H1 (cell line): ENCODE measurements around the gene ASTN2. TPM values are rescaled to one million over a fixed set of nuclear protein-coding genes. Genes with fewer than 3 reads are reported as not detected.

Source experiments
- CTCF ChIA-PET: fragments of 300-600 bp; sonication (Branson Sonifier 250); formaldehyde crosslinking; loops from one replicate; lab custom pipeline; 2021; ENCODE audit not compliant: partially characterized antibody; lab: Charles Lee
- POLR2A ChIA-PET: fragments of 300-600 bp; sonication (Branson Sonifier 250); formaldehyde crosslinking; loops from one replicate; lab custom pipeline; 2021; ENCODE audit warnings: inconsistent platforms; ENCODE audit not compliant: partially characterized antibody; lab: Charles Lee
- DNase-seq, 2 experiments: peaks; one replicate each; pipeline versions ENCODE4 v3.0.0 to v3.0.0-alpha.2; 2010 to 2022; ENCODE audit warnings: low spot score in 2 of 2, low read depth in 1 of 2, mixed read lengths in 1 of 2
- FAIRE-seq: peaks from 2 replicates; lab custom pipeline; 2011; peaks lifted over from hg19 to GRCh38; lab: Jason Lieb, UNC
- H2AFZ ChIP-seq: 2 replicates; pipeline ENCODE4 v1.8.1; 2012; ENCODE audit warnings: low read length, inconsistent platforms
- H2AK5ac ChIP-seq: 2 replicates; pipeline ENCODE4 v1.6.1; 2013; ENCODE audit warnings: low read depth, low read length
- H2BK120ac ChIP-seq: replicated peaks from 2 replicates; pipeline ENCODE3; 2013; ENCODE audit warnings: low read depth, low read length, inconsistent platforms
- H2BK12ac ChIP-seq: 2 replicates; pipeline ENCODE4 v1.6.1; 2013; ENCODE audit warnings: low read depth, low read length
- H2BK15ac ChIP-seq: 2 replicates; pipeline ENCODE4 v1.6.1; 2013; ENCODE audit warnings: low read length
- H2BK20ac ChIP-seq: 2 replicates; pipeline ENCODE4 v1.6.1; 2013; ENCODE audit warnings: low read length
- H2BK5ac ChIP-seq: 2 replicates; pipeline ENCODE4 v1.6.1; 2013; ENCODE audit warnings: low read depth, low read length
- H3K14ac ChIP-seq: 2 replicates; pipeline ENCODE4 v1.6.1; 2013; ENCODE audit warnings: inconsistent platforms; ENCODE audit not compliant: insufficient read length
- H3K18ac ChIP-seq: 2 replicates; pipeline ENCODE4 v1.6.1; 2013; ENCODE audit warnings: low read length; ENCODE audit errors: extremely low read depth
- H3K23ac ChIP-seq: 2 replicates; pipeline ENCODE4 v1.6.1; 2013; ENCODE audit warnings: inconsistent platforms; ENCODE audit not compliant: insufficient read length
- H3K23me2 ChIP-seq: 2 replicates; pipeline ENCODE4 v1.6.1; 2013; ENCODE audit warnings: low read depth, low read length
- H3K27ac ChIP-seq: 2 replicates; pipeline ENCODE4 v1.6.1; 2011; ENCODE audit warnings: low read depth, low read length, inconsistent platforms
- H3K27me3 ChIP-seq, 4 experiments: replicated peaks in 1 of 4; 1 replicate in 1 of 4; 2 replicates in 3 of 4; pipeline versions ENCODE4 v1.6.1 to v1.8.1; 2011 to 2013; ENCODE audit warnings: low read length in 3 of 4, mild to moderate bottlenecking in 3 of 4, inconsistent platforms in 2 of 4, mixed read lengths in 2 of 4, moderate library complexity in 1 of 4; ENCODE audit not compliant: control insufficient read depth in 3 of 4, insufficient read depth in 3 of 4; ENCODE audit errors: extremely low read depth in 1 of 4
- H3K36me3 ChIP-seq, 4 experiments: 2 replicates each; pipeline versions ENCODE4 v1.6.1 to v1.8.1; 2011 to 2013; ENCODE audit warnings: mild to moderate bottlenecking in 4 of 4, low read length in 3 of 4, moderate library complexity in 2 of 4, control low read depth in 1 of 4, inconsistent platforms in 1 of 4; ENCODE audit not compliant: insufficient read depth in 4 of 4, control insufficient read depth in 2 of 4
- H3K4ac ChIP-seq: replicated peaks from 2 replicates; pipeline ENCODE3; 2013; ENCODE audit warnings: low read length, low read depth, mixed read lengths, inconsistent platforms; ENCODE audit not compliant: insufficient read length
- H3K4me1 ChIP-seq, 4 experiments: replicated peaks in 1 of 4; 1 replicate in 1 of 4; 2 replicates in 3 of 4; pipeline versions ENCODE4 v1.6.1 to v1.8.1; 2011 to 2013; ENCODE audit warnings: low read length in 3 of 4, inconsistent platforms in 2 of 4, mixed read lengths in 1 of 4; ENCODE audit not compliant: insufficient read depth in 4 of 4, control insufficient read depth in 3 of 4
- H3K4me2 ChIP-seq, 2 experiments: 2 replicates each; pipeline versions ENCODE4 v1.6.1 to v1.8.1; 2011 to 2013; ENCODE audit warnings: low read depth in 2 of 2, low read length in 2 of 2, control low read depth in 1 of 2, inconsistent platforms in 1 of 2, mild to moderate bottlenecking in 1 of 2; ENCODE audit not compliant: insufficient read depth in 1 of 2
- H3K4me3 ChIP-seq, 4 experiments: fragments of 200-600, 300-600 bp in 1 of 4; sonication (generic), shearing (Covaris generic), sonication (Bioruptor Twin) in 1 of 4; 2 replicates each; pipeline versions ENCODE4 v1.5.1 to v1.8.1; 2011 to 2016; ENCODE audit warnings: low read length in 4 of 4, low read depth in 3 of 4, control low read depth in 2 of 4, inconsistent platforms in 2 of 4, mild to moderate bottlenecking in 2 of 4, mixed read lengths in 1 of 4, moderate library complexity in 1 of 4; ENCODE audit not compliant: insufficient read depth in 2 of 4; ENCODE audit errors: extremely low read depth in 1 of 4
- H3K56ac ChIP-seq: replicated peaks from 2 replicates; pipeline ENCODE3; 2013; ENCODE audit warnings: low read depth, mild to moderate bottlenecking, mixed read lengths, low read length, inconsistent platforms; ENCODE audit not compliant: insufficient read length
- H3K79me1 ChIP-seq: 2 replicates; pipeline ENCODE4 v1.6.1; 2013; ENCODE audit warnings: low read depth, low read length, control low read depth
- H3K79me2 ChIP-seq, 2 experiments: 2 replicates each; pipeline versions ENCODE4 v1.6.1 to v1.8.1; 2012 to 2013; ENCODE audit warnings: low read length in 2 of 2, mild to moderate bottlenecking in 2 of 2, inconsistent platforms in 1 of 2; ENCODE audit not compliant: insufficient read depth in 2 of 2, control insufficient read depth in 1 of 2
- H3K9ac ChIP-seq, 4 experiments: replicated peaks in 1 of 4; 1 replicate in 1 of 4; 2 replicates in 3 of 4; pipeline versions ENCODE4 v1.6.1 to v1.8.1; 2011 to 2013; ENCODE audit warnings: low read depth in 3 of 4, low read length in 3 of 4, control low read depth in 2 of 4, mild to moderate bottlenecking in 2 of 4, moderate library complexity in 2 of 4, inconsistent platforms in 1 of 4; ENCODE audit errors: extremely low read depth in 1 of 4
- H3K9me3 ChIP-seq, 2 experiments: 2 replicates each; pipeline versions ENCODE4 v1.6.1 to v1.8.1; 2012 to 2013; ENCODE audit warnings: mild to moderate bottlenecking in 2 of 2, moderate library complexity in 2 of 2, control low read depth in 1 of 2, inconsistent platforms in 1 of 2, low read depth in 1 of 2, low read length in 1 of 2, mixed read lengths in 1 of 2; ENCODE audit not compliant: insufficient read depth in 2 of 2
- H4K20me1 ChIP-seq, 2 experiments: replicated peaks in 1 of 2; 2 replicates each; pipeline versions ENCODE3 to v1.8.1; 2011 to 2013; ENCODE audit warnings: inconsistent platforms in 2 of 2, low read length in 2 of 2, mild to moderate bottlenecking in 1 of 2; ENCODE audit not compliant: insufficient read depth in 2 of 2, control insufficient read depth in 1 of 2
- H4K5ac ChIP-seq: 2 replicates; pipeline ENCODE4 v1.6.1; 2013; ENCODE audit warnings: low read length, low read depth, mixed read lengths, inconsistent platforms; ENCODE audit not compliant: insufficient read length
- H4K8ac ChIP-seq: 2 replicates; pipeline ENCODE4 v1.8.0; 2013; ENCODE audit warnings: mild to moderate bottlenecking, moderate library complexity, low read length, inconsistent platforms; ENCODE audit not compliant: insufficient read depth; ENCODE audit errors: extremely low read depth
- H4K91ac ChIP-seq: replicated peaks from 2 replicates; pipeline ENCODE3; 2013; ENCODE audit warnings: low read length, mixed read lengths, inconsistent platforms; ENCODE audit not compliant: insufficient read length
- RAD21 ChIP-seq, 2 experiments: IDR thresholded peaks in 1 of 2; conservative IDR thresholded peaks in 1 of 2; 2 replicates each; pipeline ENCODE4 v1.6.1; 2011; ENCODE audit warnings: low read depth in 2 of 2, low read length in 2 of 2, improper control_type of control experiment in 1 of 2, inconsistent platforms in 1 of 2, mild to moderate bottlenecking in 1 of 2, moderate library complexity in 1 of 2
- WGBS, 2 experiments: shearing (Covaris generic) in 1 of 2; methylation state at CpG; one replicate each; pipeline versions ENCODE4 v1.1.6 to v1.1.7; 2013 to 2015; ENCODE audit warnings: low lambda C conversion rate in 2 of 2, mixed read lengths in 2 of 2, inconsistent platforms in 1 of 2, low coverage in 1 of 2, missing lambda C conversion rate in 1 of 2; ENCODE audit not compliant: insufficient replicate concordance in 2 of 2, insufficient coverage in 1 of 2, insufficient read length in 1 of 2; ENCODE audit errors: extremely low coverage in 1 of 2, missing lambda C conversion rate in 1 of 2; 5-methylcytosine and 5-hydroxymethylcytosine counted together
- polyA plus RNA-seq, 7 experiments: library from polyadenylated mRNA; depleted of rRNA in 3 of 7; stranded (reverse) in 5 of 7; unstranded in 2 of 7; fragments of >200 nt in 5 of 7; fragments of 200-250 nt in 2 of 7; gene quantifications; 1 replicate in 5 of 7; 2 replicates in 1 of 7; 4 replicates in 1 of 7; pipeline versions ENCODE4 v1.2.1 to v1.2.3, GENCODE V29; 2011 to 2013; ENCODE audit warnings: missing spikeins in 2 of 7, mixed read lengths in 2 of 7
- total RNA-seq: library from RNA; stranded (reverse); fragmentation: NEBNext Ultra II Directional; extraction: Animal tissue kit (Norgen Biotek cat#: 25700); gene quantifications from 2 replicates; pipeline ENCODE4 v1.2.1, GENCODE V29; 2021
- TF ChIP-seq, protein P1 (sequence below): IDR thresholded peaks from 2 replicates; pipeline ENCODE4 v1.6.1; 2012; ENCODE audit warnings: inconsistent platforms

ASTN2 gene
- total and polyA plus RNA-seq, 2 of the 8 experiments (the other 6 are each of a cell fraction or from before 2014, with no cell fraction given) = 8.2 to 13.7 TPM

DNA sequence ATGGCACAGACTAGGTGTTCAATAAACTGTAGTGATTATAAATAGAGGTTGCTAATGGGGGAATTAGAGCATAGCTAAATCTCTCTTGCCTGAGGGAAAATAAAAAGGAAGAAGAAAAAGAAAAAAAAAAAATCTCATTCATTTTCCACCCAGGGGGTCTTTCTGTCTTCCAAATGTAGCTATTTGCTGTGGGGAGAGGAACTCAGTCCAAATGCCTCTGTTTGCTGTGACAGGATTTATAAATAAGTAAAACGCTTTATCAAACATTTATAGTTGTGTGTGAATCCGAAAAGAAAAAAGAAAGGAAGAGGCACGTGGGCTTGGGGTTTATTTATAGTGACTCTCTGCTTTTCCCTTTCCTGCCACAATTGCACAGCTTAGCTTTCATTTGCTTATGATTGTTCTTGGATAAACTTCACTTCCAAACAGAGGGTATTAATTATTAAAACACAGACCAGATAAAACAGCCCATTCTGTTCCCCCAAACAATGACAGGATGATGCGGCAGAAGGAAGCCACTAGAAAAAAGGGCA is 245.7 kb downstream of the ASTN2 start:
- H3K4me3 ChIP-seq = no peak overlapping the region
- no peak overlapping the region for H3K27ac ChIP-seq
- FAIRE-seq (no peak), DNase-seq (no peak)
- 90% methylated on average over 4 of the region's 4 CpGs; no CpG with 5 or more reads in 1 of the 2 experiments for WGBS, 2 experiments
- H4K5ac ChIP-seq = no peak overlapping the region
- no peak overlapping the region for H2BK20ac ChIP-seq
- H3K4me2 ChIP-seq = 0 out of 4 replicates have a peak overlapping the region, but pooled peaks of 1 of the 2 experiments have one; percentile 6
- H3K79me2 ChIP-seq = no peaks in the 10 kb centered on the region
- no peak overlapping the region for H2BK120ac ChIP-seq
- no peak overlapping the region for H2BK5ac ChIP-seq
- H4K20me1 ChIP-seq = no peaks in the 10 kb centered on the region
- H3K23me2 ChIP-seq = no peaks in the 10 kb centered on the region
- H3K79me1 ChIP-seq = no peaks in the 10 kb centered on the region
- H2BK15ac ChIP-seq = no peak overlapping the region
- H2BK12ac ChIP-seq = no peak overlapping the region
- H3K4ac ChIP-seq = no peak overlapping the region
- no peaks in the 10 kb centered on the region for H3K9me3 ChIP-seq
- no peak overlapping the region for H2AK5ac ChIP-seq
- H3K36me3 ChIP-seq = no peaks in the 10 kb centered on the region
- H4K91ac ChIP-seq = no peak overlapping the region
- H2AFZ ChIP-seq = no peak overlapping the region; the same call in 1 of the 2 replicates
- ChIA-PET POLR2A (no interaction called here), CTCF (interaction anchor here (0.5 to 2.7 kb wide), 4 partner anchors 9 to 375 kb away, joined by 3 to 11 read pairs (median 8); no protein-coding TSS in a partner anchor)
- H3K9ac ChIP-seq = no peak overlapping the region
- H3K56ac ChIP-seq = no peak overlapping the region
- TF ChIP-seq RAD21 (IDR thresholded peaks at IDR 0.05 in 1 of 2, conservative IDR thresholded peaks at IDR 0.05 in 1 of 2; ENCODE audit: low read depth in 2 of 2, low read length in 2 of 2) = no peak
- TF ChIP-seq, protein P1, sequence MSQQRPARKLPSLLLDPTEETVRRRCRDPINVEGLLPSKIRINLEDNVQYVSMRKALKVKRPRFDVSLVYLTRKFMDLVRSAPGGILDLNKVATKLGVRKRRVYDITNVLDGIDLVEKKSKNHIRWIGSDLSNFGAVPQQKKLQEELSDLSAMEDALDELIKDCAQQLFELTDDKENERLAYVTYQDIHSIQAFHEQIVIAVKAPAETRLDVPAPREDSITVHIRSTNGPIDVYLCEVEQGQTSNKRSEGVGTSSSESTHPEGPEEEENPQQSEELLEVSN = no peak
- no peak overlapping the region for H3K18ac ChIP-seq
- no peak overlapping the region for H4K8ac ChIP-seq
- no peak overlapping the region for H3K14ac ChIP-seq
- no peaks in the 10 kb centered on the region; a peak in 1 of 7 replicates for H3K27me3 ChIP-seq
- no peak overlapping the region for H3K23ac ChIP-seq
- peaks cover 0 to 3% (median 1%) of the 10 kb centered on the region in 4 experiments; a peak in 5 of 7 replicates for H3K4me1 ChIP-seq
